CD4-positive, alpha-beta T cell treated with Interleukin-17A for 4 hours (primary cell): Measurements from ENCODE around the gene TMEM176A.
"Not testable (repeated sequence)": the region's sequence is repeated elsewhere in the genome, so short reads cannot be mapped to it uniquely, and the experiment has no call there.

Experiments used
- DNase-seq: peaks from one replicate; pipeline ENCODE4 v3.0.0-alpha.2; 2020; ENCODE audit warnings: mixed read lengths

TMEM176A gene

GRCh38 chr7:150788474-150789269, 11.9 kb upstream of the TMEM176A start:
- no peak for DNase-seq

GRCh38 chr7:150790416-150791075, 10.0 kb upstream of the TMEM176A start:
- DNase-seq, result no peak

GRCh38 chr7:150791304-150791703, 9.3 kb upstream of the TMEM176A start:
- no peak for DNase-seq

DNA sequence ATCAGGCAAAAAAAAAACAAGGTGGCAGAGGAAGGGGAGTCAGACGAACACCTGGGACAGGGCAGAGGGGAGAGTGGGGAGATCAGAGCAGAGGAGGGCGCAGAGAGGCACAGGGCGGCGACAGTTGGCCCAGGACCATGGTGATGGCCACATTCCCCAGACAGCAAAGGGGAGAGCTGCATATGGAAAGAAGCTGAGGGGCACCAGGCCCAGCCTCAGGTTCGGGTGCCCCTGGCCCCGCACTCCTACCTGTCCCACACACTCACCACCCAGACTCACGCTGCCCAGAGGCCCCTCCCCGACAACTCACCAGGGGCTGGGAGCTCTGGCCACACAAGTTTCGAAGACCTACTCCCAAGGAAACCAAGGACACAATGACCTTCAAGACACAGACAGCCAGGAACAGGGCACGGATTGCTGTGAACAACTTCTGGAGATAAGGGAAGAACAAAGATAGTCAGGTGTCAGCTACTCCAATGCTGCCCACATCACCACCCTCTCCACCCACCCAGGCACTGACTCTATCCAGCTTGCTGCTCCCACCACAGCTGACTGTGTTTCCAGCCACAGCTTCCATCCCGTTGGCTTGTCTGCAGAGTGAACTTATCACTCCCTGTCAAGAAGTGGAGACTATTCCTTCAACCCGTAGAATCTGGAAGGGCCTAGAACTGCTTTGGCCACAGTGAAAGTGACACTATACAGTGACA, 8.7 kb upstream of the TMEM176A start:
- no peak for DNase-seq

- no peak for DNase-seq
Measured at GRCh38 chr7:150793569-150794238, 6.9 kb upstream of the TMEM176A start.

- no peak for DNase-seq
Measured at GRCh38 chr7:150797661-150798060, 2.9 kb upstream of the TMEM176A start.

GRCh38 chr7:150799156-150799555, 1.4 kb upstream of the TMEM176A start:
- no peak for DNase-seq

GRCh38 chr7:150799741-150800580, 608 bp upstream of the TMEM176A start, which contains the start of gene TMEM176B:
TMEM176B (minus strand) TSS chr7:150800364; CDS start chr7:150796569, 3,795 bp downstream.
- peak; percentile 14 for DNase-seq

- no peak for DNase-seq
Measured at GRCh38 chr7:150801242-150801945, 825 bp downstream of the TMEM176A start.

- no peak for DNase-seq
Measured at GRCh38 chr7:150801946-150802771, 1.6 kb downstream of the TMEM176A start.

GRCh38 chr7:150803161-150803860, 2.7 kb downstream of the TMEM176A start:
- DNase-seq, result no peak

GRCh38 chr7:150804802-150805201, 4.2 kb downstream of the TMEM176A start:
- no peak for DNase-seq

DNA sequence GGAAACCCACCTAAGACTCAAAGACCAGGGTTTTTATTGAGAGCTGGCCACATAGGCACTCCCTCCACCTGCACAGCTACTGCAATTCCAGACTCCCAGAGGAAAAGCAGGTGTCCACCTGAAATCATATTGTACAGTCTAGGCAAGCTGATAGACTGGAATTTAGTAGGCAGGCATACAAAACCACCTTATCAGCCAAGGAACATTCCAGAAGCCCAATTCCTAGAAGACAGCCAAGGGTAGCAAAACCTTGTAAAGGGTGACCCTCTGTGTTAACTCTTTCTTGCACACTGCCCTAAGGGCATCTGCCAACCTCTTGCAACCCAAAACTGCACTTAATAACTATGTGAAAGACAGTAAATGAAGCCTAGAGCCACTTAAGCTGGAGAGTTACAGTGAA, 5.3 kb downstream of the TMEM176A start:
- DNase-seq, result no peak

- no peak for DNase-seq
Measured at GRCh38 chr7:150806454-150806853, 5.9 kb downstream of the TMEM176A start.

- DNase-seq, result no peak
Measured at GRCh38 chr7:150806863-150807262, 6.3 kb downstream of the TMEM176A start.

GRCh38 chr7:150807616-150808438, 7.3 kb downstream of the TMEM176A start:
- DNase-seq, result not testable (repeated sequence)

GRCh38 chr7:150814328-150815001, 13.9 kb downstream of the TMEM176A start:
- no peak for DNase-seq

GRCh38 chr7:150818971-150819370, 18.4 kb downstream of the TMEM176A start:
- DNase-seq, result no peak
